ENCODE data around the gene CFAP46.
"Not testable (repeated sequence)": the region's sequence is repeated elsewhere in the genome, so short reads cannot be mapped to it uniquely, and the experiment has no call there.

Gene CFAP46

GRCh38 chr10:132979491-132980425 is 37.4 kb upstream of the CFAP46 start:
- DNase-seq: no peak

- no peak for DNase-seq
These were observed 36.2 kb upstream of the CFAP46 start for GRCh38 chr10:132978542-132978941.

- no peak for DNase-seq
These were observed 35.4 kb upstream of the CFAP46 start for GRCh38 chr10:132977807-132978206.

- DNase-seq: no peak
These were observed 34.7 kb upstream of the CFAP46 start for GRCh38 chr10:132977076-132977475.

- DNase-seq: no peak
These were observed 33.7 kb upstream of the CFAP46 start for GRCh38 chr10:132975831-132976682.

- no peak for DNase-seq
These were observed 32.8 kb upstream of the CFAP46 start for GRCh38 chr10:132974886-132975830.

- DNase-seq: no peak
These were observed 32.0 kb upstream of the CFAP46 start for GRCh38 chr10:132974249-132974796.

GRCh38 chr10:132973903-132974241 is 31.5 kb upstream of the CFAP46 start:
- DNase-seq: no peak

- no peak for DNase-seq
These were observed 30.9 kb upstream of the CFAP46 start for GRCh38 chr10:132972986-132973902.

GRCh38 chr10:132972149-132972985 is 30.0 kb upstream of the CFAP46 start:
- DNase-seq: no peak

GRCh38 chr10:132971448-132972148 is 29.2 kb upstream of the CFAP46 start:
- no peak for DNase-seq

GRCh38 chr10:132970641-132971438 is 28.5 kb upstream of the CFAP46 start:
- DNase-seq: no peak

- no peak for DNase-seq
These were observed 25.2 kb upstream of the CFAP46 start for GRCh38 chr10:132967540-132967939.

GRCh38 chr10:132965411-132966057 is 23.2 kb upstream of the CFAP46 start:
- DNase-seq: no peak

GRCh38 chr10:132964707-132965410 is 22.5 kb upstream of the CFAP46 start:
- DNase-seq: not testable (repeated sequence)

- no peak for DNase-seq
These were observed 21.9 kb upstream of the CFAP46 start for GRCh38 chr10:132964231-132964630.

- DNase-seq: no peak
These were observed 21.1 kb upstream of the CFAP46 start for GRCh38 chr10:132963430-132963960.

Measured in HCEC 1CT (cell line).